GM12873 (cell line): Measurements from ENCODE around the gene CPPED1.

Source experiments
- CTCF ChIP-seq: IDR thresholded peaks from 2 replicates; pipeline ENCODE4 v1.5.1; 2012; ENCODE audit warnings: low read depth, mild to moderate bottlenecking, moderate library complexity, low read length, control low read depth; ENCODE audit not compliant: insufficient read depth; ENCODE audit errors: missing control alignments

The CPPED1 gene

GRCh38 chr16:12612598-12613101, 191.0 kb downstream of the CPPED1 start:
- no peak for TF ChIP-seq CTCF

GRCh38 chr16:12611916-12612597, 191.6 kb downstream of the CPPED1 start:
- TF ChIP-seq CTCF: no peak

- TF ChIP-seq CTCF: no peak
These were observed 192.6 kb downstream of the CPPED1 start for GRCh38 chr16:12611006-12611477.

GRCh38 chr16:12609937-12610699, 193.6 kb downstream of the CPPED1 start:
- TF ChIP-seq CTCF: no peak
